Esophagus muscularis mucosa (tissue), 4 donors: ENCODE data around the gene TRIM23. TPM values are rescaled to one million over a fixed set of nuclear protein-coding genes. Genes with fewer than 3 reads are reported as not detected.

Experiments used
- DNase-seq: peaks from one replicate; pipeline ENCODE4 v3.0.0-alpha.2; 2017; ENCODE audit errors: extremely low spot score
- H3K27ac ChIP-seq, 4 donors: fragments of 200-600 bp; sonication (generic); replicated peaks in 1 of 4; 1 replicate in 3 of 4; 2 replicates in 1 of 4; pipeline ENCODE4 v1.5.1; 2016 to 2019; ENCODE audit warnings: mild to moderate bottlenecking in 1 of 4
- H3K27me3 ChIP-seq, 4 donors: fragments of 200-600 bp; sonication (generic); one replicate each; pipeline versions ENCODE4 v1.5.1 to v1.6.0; 2016 to 2019
- H3K36me3 ChIP-seq, 4 donors: fragments of 200-600 bp; sonication (generic); one replicate each; pipeline ENCODE4 v1.5.1; 2016 to 2019
- H3K4me1 ChIP-seq, 4 donors: fragments of 200-600 bp; sonication (generic); one replicate each; pipeline ENCODE4 v1.5.1; 2016 to 2019
- H3K4me3 ChIP-seq, 4 donors: fragments of 200-600 bp; sonication (generic); 1 replicate in 2 of 4; 2 replicates in 2 of 4; pipeline ENCODE4 v1.5.1; 2016 to 2019; ENCODE audit warnings: mild to moderate bottlenecking in 4 of 4, moderate library complexity in 1 of 4
- H3K9me3 ChIP-seq, 4 donors: fragments of 200-600 bp; sonication (generic); 1 replicate in 3 of 4; 2 replicates in 1 of 4; pipeline ENCODE4 v1.5.1; 2016 to 2019
- EP300 ChIP-seq: sonication (generic); formaldehyde crosslinking; IDR thresholded peaks from one replicate; pipeline ENCODE4 v1.6.1; 2017; ENCODE audit warnings: antibody characterized with exemption
- POLR2A ChIP-seq: fragments of 450-650 bp; IDR thresholded peaks from one replicate; pipeline ENCODE4 v1.6.1; 2017; ENCODE audit warnings: antibody characterized with exemption, moderate library complexity, mild to moderate bottlenecking, low read depth
- POLR2AphosphoS5 ChIP-seq, 2 donors: sonication (generic); formaldehyde crosslinking; IDR thresholded peaks; one replicate each; pipeline ENCODE4 v1.6.1; 2017; ENCODE audit warnings: antibody characterized with exemption in 2 of 2
- WGBS: methylation state at CpG from one replicate; pipeline ENCODE4 v1.1.5; 2018; 5-methylcytosine and 5-hydroxymethylcytosine counted together
- intact Hi-C: fragments of 100-400 bp; cut with DNase I; formaldehyde crosslinking; loops from one replicate; pipeline ENCODE4 v1.15.1; 2023
- total RNA-seq, 4 donors: library from RNA; depleted of rRNA; stranded (reverse); fragments of >200 nt; gene quantifications; one replicate each; pipeline versions ENCODE4 v1.1.0 to v1.2.1, GENCODE V29; 2016
- TF ChIP-seq, protein P1 (sequence below), 3 experiments: fragments of 200-600 bp in 2 of 3; fragments of 450-650 bp in 1 of 3; sonication (generic) in 2 of 3; IDR thresholded peaks; one replicate each; pipeline ENCODE4 v1.5.1; 2017 to 2019; ENCODE audit warnings: antibody characterized with exemption in 3 of 3, mild to moderate bottlenecking in 2 of 3, moderate library complexity in 1 of 3

Gene TRIM23
- total RNA-seq, 4 donors from 2014 or later = 16.2 to 29.5 (median 17.6) TPM

- Histone ChIP-seq H3K9me3 (no peaks in the 10 kb centered on the region), H3K27me3 (no peaks in the 10 kb centered on the region), H3K36me3 (peaks cover 9 to 60% (median 26%) of the 10 kb centered on the region in 4 donors), H3K27ac (no peak overlapping the region), H3K4me1 (peaks cover 0 to 7% (median 0%) of the 10 kb centered on the region in 4 donors), H3K4me3 (no peak overlapping the region)
- TF ChIP-seq, protein P1, sequence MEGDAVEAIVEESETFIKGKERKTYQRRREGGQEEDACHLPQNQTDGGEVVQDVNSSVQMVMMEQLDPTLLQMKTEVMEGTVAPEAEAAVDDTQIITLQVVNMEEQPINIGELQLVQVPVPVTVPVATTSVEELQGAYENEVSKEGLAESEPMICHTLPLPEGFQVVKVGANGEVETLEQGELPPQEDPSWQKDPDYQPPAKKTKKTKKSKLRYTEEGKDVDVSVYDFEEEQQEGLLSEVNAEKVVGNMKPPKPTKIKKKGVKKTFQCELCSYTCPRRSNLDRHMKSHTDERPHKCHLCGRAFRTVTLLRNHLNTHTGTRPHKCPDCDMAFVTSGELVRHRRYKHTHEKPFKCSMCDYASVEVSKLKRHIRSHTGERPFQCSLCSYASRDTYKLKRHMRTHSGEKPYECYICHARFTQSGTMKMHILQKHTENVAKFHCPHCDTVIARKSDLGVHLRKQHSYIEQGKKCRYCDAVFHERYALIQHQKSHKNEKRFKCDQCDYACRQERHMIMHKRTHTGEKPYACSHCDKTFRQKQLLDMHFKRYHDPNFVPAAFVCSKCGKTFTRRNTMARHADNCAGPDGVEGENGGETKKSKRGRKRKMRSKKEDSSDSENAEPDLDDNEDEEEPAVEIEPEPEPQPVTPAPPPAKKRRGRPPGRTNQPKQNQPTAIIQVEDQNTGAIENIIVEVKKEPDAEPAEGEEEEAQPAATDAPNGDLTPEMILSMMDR (IDR thresholded peaks at IDR 0.05) = no peak
- no peak for TF ChIP-seq EP300
- TF ChIP-seq POLR2A = no peak
- TF ChIP-seq POLR2AphosphoS5 (IDR thresholded peaks at IDR 0.05) = no peak
- no peak for DNase-seq
- 95% methylated on average over 2 of the region's 2 CpGs for WGBS
- intact Hi-C loops = no loop called here
Observed at GRCh38 chr5:65570598-65571226, 53.4 kb downstream of the TRIM23 start.

DNA sequence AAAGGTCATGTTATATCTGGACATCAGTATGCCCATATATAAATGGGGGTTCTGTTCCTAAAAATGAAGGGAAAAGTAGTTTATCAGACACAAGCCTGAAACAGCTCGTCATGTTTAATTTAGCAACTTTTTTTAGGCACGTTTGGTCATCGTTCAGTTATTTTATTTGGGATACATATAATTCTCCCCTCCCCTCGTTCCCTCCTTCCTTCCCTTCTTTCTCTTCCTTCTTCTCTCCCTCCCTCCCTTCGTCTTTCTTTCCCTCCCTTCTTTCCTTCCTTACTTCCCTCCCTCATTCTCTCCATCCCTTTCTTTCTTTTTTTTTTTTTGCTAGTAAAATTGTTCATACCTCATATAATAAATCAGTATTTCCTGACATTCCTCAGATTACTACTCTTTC, 57.6 kb downstream of the TRIM23 start:
- peaks cover 0 to 32% (median 9%) of the 10 kb centered on the region in 4 donors for H3K36me3 ChIP-seq
- no peaks in the 10 kb centered on the region for H3K9me3 ChIP-seq
- no peak overlapping the region for H3K27ac ChIP-seq
- H3K27me3 ChIP-seq = no peaks in the 10 kb centered on the region
- no peak overlapping the region for H3K4me3 ChIP-seq
- DNase-seq = no peak
- intact Hi-C loops = no loop called here
- 78% methylated on average over 5 of the region's 5 CpGs for WGBS
- peaks cover 25 to 37% (median 31%) of the 10 kb centered on the region in 4 donors for H3K4me1 ChIP-seq
- TF ChIP-seq POLR2A (no peak), EP300 (no peak), POLR2AphosphoS5 (IDR thresholded peaks at IDR 0.05) (no peak)
- TF ChIP-seq, protein P1 (IDR thresholded peaks at IDR 0.05) = no peak

DNA sequence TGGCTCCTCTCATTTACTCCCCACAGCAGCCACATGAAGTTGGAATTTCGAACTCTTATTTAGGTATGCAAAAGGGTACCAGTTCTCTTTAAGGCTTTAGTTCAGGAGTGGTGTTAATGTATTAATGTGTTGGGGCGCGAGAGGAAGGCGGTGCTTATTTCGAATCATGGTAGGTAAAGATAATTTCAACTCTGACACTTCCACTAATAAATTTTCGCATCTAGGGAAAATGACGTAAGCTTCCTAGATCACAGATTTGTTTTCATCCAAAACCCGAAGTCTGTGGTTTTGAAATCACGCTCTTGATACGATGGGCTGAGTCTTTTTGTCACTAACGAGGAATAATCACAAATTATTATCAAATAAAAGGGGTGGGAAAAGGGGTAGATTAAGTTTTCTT, 60.4 kb downstream of the TRIM23 start:
- Histone ChIP-seq H3K4me1 (peaks cover 25 to 37% (median 31%) of the 10 kb centered on the region in 4 donors), H3K27me3 (no peaks in the 10 kb centered on the region), H3K27ac (peak overlapping the region; percentile 81 to 90 (median 87)), H3K9me3 (no peaks in the 10 kb centered on the region), H3K4me3 (peak overlapping the region; percentile 72 to 85 (median 80)), H3K36me3 (peaks cover 0 to 7% (median 3%) of the 10 kb centered on the region in 4 donors)
- no peak for DNase-seq
- WGBS = 8% methylated on average over 11 of the region's 11 CpGs
- intact Hi-C loops = no loop called here
- TF ChIP-seq POLR2A = no peak

DNA sequence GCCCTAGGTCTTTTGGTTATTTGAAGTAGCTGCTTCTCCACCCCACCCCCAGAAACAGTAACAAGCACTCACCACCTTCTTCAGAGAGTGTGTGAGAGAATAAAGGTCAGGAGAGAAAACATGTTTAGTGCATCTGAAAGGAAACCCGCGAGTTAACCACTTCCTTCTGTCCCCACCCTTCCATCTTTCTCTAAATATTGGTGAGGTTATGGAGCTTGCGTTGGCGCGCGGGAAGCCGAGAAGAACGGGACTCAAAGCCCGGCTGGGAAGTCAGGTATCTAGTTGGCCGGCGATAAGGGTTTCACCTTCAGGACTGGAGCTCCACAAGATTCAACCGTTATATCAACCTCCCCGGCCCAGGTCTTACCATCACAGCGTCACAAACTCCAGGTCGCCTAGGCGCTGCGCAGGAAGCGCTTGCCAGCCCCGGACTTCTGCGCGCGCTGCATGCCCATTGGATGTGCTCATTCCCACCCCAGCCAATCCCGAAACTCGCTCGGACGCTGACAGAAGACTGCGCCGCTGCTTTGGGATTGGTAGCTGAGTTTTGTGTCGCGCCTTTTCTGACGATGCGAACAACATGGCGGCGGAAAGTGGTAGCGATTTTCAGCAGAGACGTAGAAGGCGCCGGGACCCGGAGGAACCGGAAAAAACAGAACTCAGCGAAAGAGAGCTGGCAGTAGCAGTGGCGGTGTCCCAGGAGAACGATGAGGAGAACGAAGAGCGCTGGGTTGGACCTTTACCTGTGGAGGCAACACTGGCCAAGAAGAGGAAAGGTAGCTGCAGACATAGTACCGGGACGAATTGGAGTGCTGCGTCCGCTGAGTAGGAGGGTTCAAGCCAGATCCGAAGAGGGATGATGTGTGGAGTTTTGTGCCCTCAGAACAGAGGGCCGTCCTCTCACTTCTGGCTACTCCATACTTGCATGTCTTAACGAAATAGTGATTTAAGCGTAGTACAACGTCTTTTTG, 61.1 kb downstream of the TRIM23 start, which contains the start of the genes CENPK and PPWD1:
Gene CENPK, minus strand, starts transcription at position 438 of the 971 bp plus-strand sequence. CDS start 8,261 bp downstream, outside the sequence.
Gene PPWD1, plus strand, starts transcription at position 566 of the 971 bp plus-strand sequence. Its CDS starts 15 bp downstream, at position 581.
- TF ChIP-seq, protein P1 (IDR thresholded peaks at IDR 0.05) = no peak
- peak; percentile 87 to 95 for TF ChIP-seq POLR2AphosphoS5 (IDR thresholded peaks at IDR 0.05)
- Histone ChIP-seq H3K27me3 (no peaks in the 10 kb centered on the region), H3K36me3 (peaks cover 0 to 2% (median under 1%) of the 10 kb centered on the region in 4 donors), H3K9me3 (no peaks in the 10 kb centered on the region), H3K4me3 (peak within 1 kb of the TSS; percentile 72 to 85 (median 80)), H3K27ac (peak within 1 kb of the TSS; percentile 81 to 90 (median 87)), H3K4me1 (peaks cover 25 to 37% (median 31%) of the 10 kb centered on the region in 4 donors)
- WGBS = under 1% methylated on average over 53 of the region's 54 CpGs
- intact Hi-C loops = no loop called here
- DNase-seq = peak; percentile 98

DNA sequence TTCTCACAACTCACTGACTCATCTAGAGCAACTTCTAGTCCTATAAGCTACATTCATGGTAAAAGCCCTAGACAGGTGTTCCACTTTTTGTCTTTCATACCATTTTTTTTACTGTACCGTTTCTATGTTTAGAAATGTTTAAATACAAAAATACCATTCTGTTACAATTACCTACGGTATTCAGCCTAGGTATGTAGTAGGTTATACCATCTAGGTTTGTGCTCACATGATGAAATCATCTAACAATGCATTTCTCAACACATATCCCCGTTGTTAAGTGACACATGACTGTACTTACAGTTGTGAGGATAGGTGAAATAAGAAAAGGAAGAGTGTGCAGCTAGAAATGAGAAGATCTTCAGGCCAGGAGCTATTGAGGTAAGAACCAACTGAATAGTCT, 67.4 kb downstream of the TRIM23 start:
- intact Hi-C loops = no loop called here
- H3K4me3 ChIP-seq = no peak overlapping the region
- TF ChIP-seq POLR2A (no peak), EP300 (no peak), POLR2AphosphoS5 (IDR thresholded peaks at IDR 0.05) (no peak)
- TF ChIP-seq, protein P1 (IDR thresholded peaks at IDR 0.05) = no peak
- no peaks in the 10 kb centered on the region for H3K9me3 ChIP-seq
- H3K4me1 ChIP-seq = peaks cover 0 to under 1% (median 0%) of the 10 kb centered on the region in 4 donors
- H3K27me3 ChIP-seq = no peaks in the 10 kb centered on the region
- H3K27ac ChIP-seq = no peak overlapping the region
- H3K36me3 ChIP-seq = no peaks in the 10 kb centered on the region
- DNase-seq = no peak
- 88% methylated on average over 3 of the region's 3 CpGs for WGBS
